HEK293 (cell line): ENCODE measurements around the gene SEC23B.
A peak's percentile ranks its signal among the peaks of the same experiment; 100 is the strongest.

Experiments used
- CTCF ChIA-PET: fragments of 350-600 bp; formaldehyde crosslinking; extraction: SDS; loops from one replicate; lab custom pipeline; 2021; ENCODE audit warnings: antibody characterized with exemption; lab: Yijun Ruan, JAX
- POLR2A ChIA-PET: fragments of 300-600 bp; formaldehyde crosslinking; extraction: SDS; loops from one replicate; lab custom pipeline; 2020; ENCODE audit warnings: antibody characterized with exemption, inconsistent platforms; lab: Yijun Ruan, JAX
- H3K27ac ChIP-seq: fragments of 200-500 bp; sonication (Bioruptor generic); 2 replicates; pipeline ENCODE4 v1.5.1; 2014; ENCODE audit warnings: low read depth, low read length, control low read depth, inconsistent platforms; ENCODE audit errors: extremely low read depth
- H3K36me3 ChIP-seq, 2 experiments: fragments of 200-500 bp in 1 of 2; sonication (Bioruptor generic) in 1 of 2; 1 replicate in 1 of 2; 2 replicates in 1 of 2; pipeline ENCODE4 v1.5.1; 2014 to 2017; ENCODE audit warnings: inconsistent platforms in 2 of 2, low read length in 2 of 2; ENCODE audit not compliant: control insufficient read depth in 2 of 2, insufficient read depth in 1 of 2
- H3K4me1 ChIP-seq: fragments of 200-500 bp; sonication (Bioruptor generic); 2 replicates; pipeline ENCODE4 v1.5.1; 2014; ENCODE audit warnings: mild to moderate bottlenecking, low read length, inconsistent platforms; ENCODE audit not compliant: control insufficient read depth, insufficient read depth
- H3K4me3 ChIP-seq: 2 replicates; pipeline ENCODE4 v1.5.1; 2011; ENCODE audit warnings: low read depth, mild to moderate bottlenecking, control low read depth, low read length, moderate library complexity
- H3K9me3 ChIP-seq: fragments of 200-500 bp; sonication (Bioruptor generic); 2 replicates; pipeline ENCODE4 v1.5.1; 2014; ENCODE audit warnings: low read depth, low read length, inconsistent platforms; ENCODE audit not compliant: control insufficient read depth, insufficient read depth
- EGR2 ChIP-seq: fragments of 450-650 bp; formaldehyde crosslinking; IDR thresholded peaks from 2 replicates; pipeline ENCODE4 v1.5.1; 2016; ENCODE audit warnings: low read depth, missing biosample characterization, missing genetic modification characterization
- GLI2 ChIP-seq: fragments of 450-650 bp; formaldehyde crosslinking; IDR thresholded peaks from 2 replicates; pipeline ENCODE4; 2017; ENCODE audit warnings: missing biosample characterization, missing genetic modification characterization, low read depth, borderline replicate concordance
- GLIS1 ChIP-seq: fragments of 450-650 bp; formaldehyde crosslinking; IDR thresholded peaks from 2 replicates; pipeline ENCODE4 v1.5.1; 2016; ENCODE audit warnings: missing biosample characterization, missing genetic modification characterization
- GLIS2 ChIP-seq: fragments of 450-650 bp; formaldehyde crosslinking; IDR thresholded peaks from 2 replicates; pipeline ENCODE4 v1.5.1; 2016; ENCODE audit warnings: missing biosample characterization, missing genetic modification characterization
- OVOL3 ChIP-seq: fragments of 450-650 bp; formaldehyde crosslinking; IDR thresholded peaks from 2 replicates; pipeline ENCODE4 v1.5.1; 2016; ENCODE audit warnings: missing biosample characterization, missing genetic modification characterization
- SP2 ChIP-seq: fragments of 450-650 bp; formaldehyde crosslinking; IDR thresholded peaks from 2 replicates; pipeline ENCODE4 v1.5.1; 2016; ENCODE audit warnings: missing biosample characterization, missing genetic modification characterization
- TRIM28 ChIP-seq: IDR thresholded peaks from 2 replicates; pipeline ENCODE4 v1.6.1; 2011; ENCODE audit warnings: low read length, control low read depth, borderline replicate concordance
- YY1 ChIP-seq: fragments of 450-650 bp; formaldehyde crosslinking; IDR thresholded peaks from 2 replicates; pipeline ENCODE4 v1.5.1; 2018; ENCODE audit warnings: missing biosample characterization, missing genetic modification characterization
- ZBTB17 ChIP-seq: fragments of 450-650 bp; formaldehyde crosslinking; IDR thresholded peaks from 2 replicates; pipeline ENCODE4 v1.5.1; 2016; ENCODE audit warnings: missing biosample characterization, missing genetic modification characterization
- ZFP3 ChIP-seq: fragments of 450-650 bp; formaldehyde crosslinking; IDR thresholded peaks from 2 replicates; pipeline ENCODE4 v1.5.1; 2016; ENCODE audit warnings: low read depth, missing biosample characterization, missing genetic modification characterization
- ZFP69B ChIP-seq: fragments of 450-650 bp; formaldehyde crosslinking; IDR thresholded peaks from 2 replicates; pipeline ENCODE4 v1.5.1; 2016; ENCODE audit warnings: missing biosample characterization, missing genetic modification characterization
- ZIC2 ChIP-seq: fragments of 450-650 bp; formaldehyde crosslinking; IDR thresholded peaks from 2 replicates; pipeline ENCODE4 v1.5.1; 2016; ENCODE audit warnings: missing biosample characterization, missing genetic modification characterization
- ZNF169 ChIP-seq: fragments of 450-650 bp; formaldehyde crosslinking; IDR thresholded peaks from 2 replicates; pipeline ENCODE4 v1.5.1; 2016; ENCODE audit warnings: missing biosample characterization, missing genetic modification characterization
- ZNF2 ChIP-seq: fragments of 450-650 bp; formaldehyde crosslinking; IDR thresholded peaks from 2 replicates; pipeline ENCODE4 v1.5.1; 2016; ENCODE audit warnings: missing biosample characterization, missing genetic modification characterization
- ZNF223 ChIP-seq: fragments of 450-650 bp; formaldehyde crosslinking; IDR thresholded peaks from 2 replicates; pipeline ENCODE4 v1.5.1; 2016; ENCODE audit warnings: missing biosample characterization, missing genetic modification characterization
- ZNF341 ChIP-seq: fragments of 450-650 bp; formaldehyde crosslinking; IDR thresholded peaks from 2 replicates; pipeline ENCODE4; 2016; ENCODE audit warnings: low read depth, missing biosample characterization, missing genetic modification characterization
- ZNF362 ChIP-seq: fragments of 450-650 bp; formaldehyde crosslinking; IDR thresholded peaks from 2 replicates; pipeline ENCODE4 v1.5.1; 2016; ENCODE audit warnings: missing biosample characterization, missing genetic modification characterization
- ZNF391 ChIP-seq: fragments of 450-650 bp; formaldehyde crosslinking; IDR thresholded peaks from 2 replicates; pipeline ENCODE4 v1.5.1; 2016; ENCODE audit warnings: low read depth, missing biosample characterization, missing genetic modification characterization, borderline replicate concordance
- ZNF501 ChIP-seq: fragments of 450-650 bp; formaldehyde crosslinking; IDR thresholded peaks from 2 replicates; pipeline ENCODE4 v1.5.1; 2016; ENCODE audit warnings: missing biosample characterization, missing genetic modification characterization
- ZNF529 ChIP-seq: fragments of 450-650 bp; formaldehyde crosslinking; IDR thresholded peaks from 2 replicates; pipeline ENCODE4 v1.5.1; 2017; ENCODE audit warnings: missing genetic modification characterization, missing biosample characterization; ENCODE audit not compliant: insufficient replicate concordance
- ZNF544 ChIP-seq: fragments of 450-650 bp; formaldehyde crosslinking; IDR thresholded peaks from 2 replicates; pipeline ENCODE4 v1.5.0; 2017; ENCODE audit warnings: missing biosample characterization, missing genetic modification characterization
- ZNF561 ChIP-seq: fragments of 450-650 bp; IDR thresholded peaks from 2 replicates; pipeline ENCODE4 v1.5.1; 2018; ENCODE audit warnings: missing biosample characterization, missing genetic modification characterization, borderline replicate concordance
- ZNF600 ChIP-seq: fragments of 450-650 bp; formaldehyde crosslinking; IDR thresholded peaks from 2 replicates; pipeline ENCODE4 v1.5.1; 2016; ENCODE audit warnings: missing biosample characterization, missing genetic modification characterization
- ZNF610 ChIP-seq: fragments of 450-650 bp; formaldehyde crosslinking; IDR thresholded peaks from 2 replicates; pipeline ENCODE4 v1.5.1; 2016; ENCODE audit warnings: missing biosample characterization, missing genetic modification characterization, borderline replicate concordance
- ZNF629 ChIP-seq: fragments of 450-650 bp; formaldehyde crosslinking; IDR thresholded peaks from 2 replicates; pipeline ENCODE4 v1.5.1; 2017; ENCODE audit warnings: missing biosample characterization, missing genetic modification characterization
- ZNF692 ChIP-seq: fragments of 450-650 bp; formaldehyde crosslinking; IDR thresholded peaks from 2 replicates; pipeline ENCODE4 v1.5.1; 2016; ENCODE audit warnings: missing biosample characterization, missing genetic modification characterization
- ZNF792 ChIP-seq: fragments of 450-650 bp; formaldehyde crosslinking; IDR thresholded peaks from 2 replicates; pipeline ENCODE4 v1.5.1; 2016; ENCODE audit warnings: missing biosample characterization, missing genetic modification characterization
- ZSCAN30 ChIP-seq: fragments of 450-650 bp; IDR thresholded peaks from 2 replicates; pipeline ENCODE4 v1.5.1; 2018; ENCODE audit warnings: missing biosample characterization, mild to moderate bottlenecking, missing genetic modification characterization, moderate library complexity
- TF ChIP-seq, protein P1 (sequence below): fragments of 450-650 bp; formaldehyde crosslinking; IDR thresholded peaks from 2 replicates; pipeline ENCODE4 v1.5.1; 2016; ENCODE audit warnings: missing biosample characterization, missing genetic modification characterization

Gene SEC23B

GRCh38 chr20:18496740-18497592 is 10.8 kb upstream of the SEC23B start, which contains the start of gene RBBP9:
RBBP9 (minus strand) TSS chr20:18497225; CDS start chr20:18497167, 58 bp downstream.
- Histone ChIP-seq H3K9me3 (no peaks in the 10 kb centered on the region), H3K4me3 (peak within 1 kb of the TSS; percentile 98), H3K36me3 (peaks cover 0 to 18% of the 10 kb centered on the region in 2 experiments; a peak in 1 of 3 replicates), H3K4me1 (no peaks in the 10 kb centered on the region; the same call in 1 of the 2 replicates), H3K27ac (peak within 1 kb of the TSS; percentile 66; the same call in 1 of the 2 replicates)
- POLR2A ChIA-PET, result interaction anchor here (1.3 to 4.8 kb wide), 4 partner anchors 10 to 208 kb away, joined by 4 to 90 read pairs (median 8); partner anchors contain the start of genes DZANK1, POLR3F, SEC23B and ZNF133
- CTCF ChIA-PET, result interaction anchor here (0.5 to 0.8 kb wide), 3 partner anchors 24 to 1512 kb away, joined by 3 to 7 read pairs (median 4); no protein-coding TSS in a partner anchor
- peak; percentile 52 for TF ChIP-seq ZNF629 (tag by site-specific recombination)
- peak; percentile 61 for TF ChIP-seq ZFP69B
- no peak for TF ChIP-seq ZNF544 (tag by site-specific recombination)
- TF ChIP-seq ZNF561 (tag by site-specific recombination), result peak; percentile 70; the same call in 1 of the 2 replicates
- TF ChIP-seq ZNF501, result peak; percentile 59; the same call in 1 of the 2 replicates
- TF ChIP-seq ZNF2, result peak; percentile 66; the same call in 1 of the 2 replicates
- peak; percentile 86; the same call in 1 of the 2 replicates for TF ChIP-seq TRIM28
- TF ChIP-seq OVOL3 (tag by site-specific recombination), result peak; percentile 48; the same call in 1 of the 2 replicates
- TF ChIP-seq ZNF600 (tag by site-specific recombination), result peak; percentile 74
- peak; percentile 97 for TF ChIP-seq YY1 (tag by site-specific recombination)
- peak; percentile 23; the same call in 1 of the 2 replicates for TF ChIP-seq ZNF610 (tag by site-specific recombination)
- TF ChIP-seq ZSCAN30 (tag by site-specific recombination), result peak; percentile 74; the same call in 1 of the 2 replicates
- TF ChIP-seq ZNF391, result 0 out of 2 replicates have a peak, but pooled peaks have one; percentile 35
- TF ChIP-seq ZNF529 (tag by site-specific recombination), result no peak
- TF ChIP-seq ZNF223 (tag by site-specific recombination), result peak; percentile 87
- TF ChIP-seq, protein P1, sequence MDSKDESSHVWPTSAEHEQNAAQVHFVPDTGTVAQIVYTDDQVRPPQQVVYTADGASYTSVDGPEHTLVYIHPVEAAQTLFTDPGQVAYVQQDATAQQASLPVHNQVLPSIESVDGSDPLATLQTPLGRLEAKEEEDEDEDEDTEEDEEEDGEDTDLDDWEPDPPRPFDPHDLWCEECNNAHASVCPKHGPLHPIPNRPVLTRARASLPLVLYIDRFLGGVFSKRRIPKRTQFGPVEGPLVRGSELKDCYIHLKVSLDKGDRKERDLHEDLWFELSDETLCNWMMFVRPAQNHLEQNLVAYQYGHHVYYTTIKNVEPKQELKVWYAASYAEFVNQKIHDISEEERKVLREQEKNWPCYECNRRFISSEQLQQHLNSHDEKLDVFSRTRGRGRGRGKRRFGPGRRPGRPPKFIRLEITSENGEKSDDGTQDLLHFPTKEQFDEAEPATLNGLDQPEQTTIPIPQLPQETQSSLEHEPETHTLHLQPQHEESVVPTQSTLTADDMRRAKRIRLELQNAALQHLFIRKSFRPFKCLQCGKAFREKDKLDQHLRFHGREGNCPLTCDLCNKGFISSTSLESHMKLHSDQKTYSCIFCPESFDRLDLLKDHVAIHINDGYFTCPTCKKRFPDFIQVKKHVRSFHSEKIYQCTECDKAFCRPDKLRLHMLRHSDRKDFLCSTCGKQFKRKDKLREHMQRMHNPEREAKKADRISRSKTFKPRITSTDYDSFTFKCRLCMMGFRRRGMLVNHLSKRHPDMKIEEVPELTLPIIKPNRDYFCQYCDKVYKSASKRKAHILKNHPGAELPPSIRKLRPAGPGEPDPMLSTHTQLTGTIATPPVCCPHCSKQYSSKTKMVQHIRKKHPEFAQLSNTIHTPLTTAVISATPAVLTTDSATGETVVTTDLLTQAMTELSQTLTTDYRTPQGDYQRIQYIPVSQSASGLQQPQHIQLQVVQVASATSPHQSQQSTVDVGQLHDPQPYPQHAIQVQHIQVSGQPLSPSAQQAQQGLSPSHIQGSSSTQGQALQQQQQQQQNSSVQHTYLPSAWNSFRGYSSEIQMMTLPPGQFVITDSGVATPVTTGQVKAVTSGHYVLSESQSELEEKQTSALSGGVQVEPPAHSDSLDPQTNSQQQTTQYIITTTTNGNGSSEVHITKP (tag by site-specific recombination), result peak; percentile 70
- no peak for TF ChIP-seq GLI2
- TF ChIP-seq EGR2 (tag by site-specific recombination), result peak; percentile 90
- TF ChIP-seq ZNF362 (tag by site-specific recombination), result no peak
- peak; percentile 95 for TF ChIP-seq GLIS2
- no peak for TF ChIP-seq ZFP3 (tag by site-specific recombination)
- peak; percentile 87 for TF ChIP-seq ZIC2 (tag by site-specific recombination)
- TF ChIP-seq SP2 (tag by site-specific recombination), result peak; percentile 82
- peak; percentile 63 for TF ChIP-seq ZNF692 (tag by site-specific recombination)
- peak; percentile 99 for TF ChIP-seq ZBTB17 (tag by site-specific recombination)
- no peak for TF ChIP-seq ZNF169
- no peak for TF ChIP-seq ZNF792 (tag by site-specific recombination)
- peak; percentile 87 for TF ChIP-seq GLIS1
- TF ChIP-seq ZNF341, result peak; percentile 94
